SK-N-DZ (cell line): ENCODE results near the gene ARIH1.
A peak's percentile ranks its signal among the peaks of the same experiment; 100 is the strongest.

Experiments used
- DNase-seq: peaks from one replicate; pipeline ENCODE4 v3.0.0-alpha.2; 2015; ENCODE audit warnings: low spot score

ARIH1 gene

GRCh38 chr15:72486144-72486543, 12.0 kb downstream of the ARIH1 start:
- no peak for DNase-seq

- no peak for DNase-seq
Measured at GRCh38 chr15:72487070-72487797, 13.1 kb downstream of the ARIH1 start.

- no peak for DNase-seq
Measured at GRCh38 chr15:72488558-72488957, 14.4 kb downstream of the ARIH1 start.

- no peak for DNase-seq
Measured at GRCh38 chr15:72489943-72490554, 15.9 kb downstream of the ARIH1 start.

GRCh38 chr15:72491768-72492167, 17.6 kb downstream of the ARIH1 start:
- no peak for DNase-seq

- DNase-seq = no peak
Measured at GRCh38 chr15:72492733-72493132, 18.6 kb downstream of the ARIH1 start.

- DNase-seq = no peak
Measured at GRCh38 chr15:72493220-72493619, 19.1 kb downstream of the ARIH1 start.

- no peak for DNase-seq
Measured at GRCh38 chr15:72495007-72495406, 20.9 kb downstream of the ARIH1 start.

GRCh38 chr15:72496783-72497182, 22.7 kb downstream of the ARIH1 start:
- DNase-seq = no peak

GRCh38 chr15:72497402-72497801, 23.3 kb downstream of the ARIH1 start:
- DNase-seq = no peak

- no peak for DNase-seq
Measured at GRCh38 chr15:72502220-72502809, 28.2 kb downstream of the ARIH1 start.

- no peak for DNase-seq
Measured at GRCh38 chr15:72503147-72503546, 29.0 kb downstream of the ARIH1 start.

GRCh38 chr15:72507402-72508092, 33.4 kb downstream of the ARIH1 start:
- no peak for DNase-seq

- DNase-seq = no peak
Measured at GRCh38 chr15:72509484-72509883, 35.4 kb downstream of the ARIH1 start.

- DNase-seq = no peak
Measured at GRCh38 chr15:72511536-72511935, 37.4 kb downstream of the ARIH1 start.

- DNase-seq = no peak
Measured at GRCh38 chr15:72515591-72516389, 41.7 kb downstream of the ARIH1 start.

- DNase-seq = no peak
Measured at GRCh38 chr15:72516777-72517176, 42.6 kb downstream of the ARIH1 start.

- no peak for DNase-seq
Measured at GRCh38 chr15:72521682-72522081, 47.6 kb downstream of the ARIH1 start.

GRCh38 chr15:72532991-72533601, 59.0 kb downstream of the ARIH1 start:
- peak; percentile 12 for DNase-seq

GRCh38 chr15:72534523-72534922, 60.4 kb downstream of the ARIH1 start:
- no peak for DNase-seq

GRCh38 chr15:72535911-72536310, 61.8 kb downstream of the ARIH1 start:
- DNase-seq = no peak
